Stimulated activated CD8-positive, alpha-beta memory T cell treated with anti-CD3 and anti-CD28 coated beads, Interleukin-4, amount 100 ng/mL, for 4 hours (primary cell): ENCODE data around the gene PRKCB.
"Not testable (repeated sequence)": the region's sequence is repeated elsewhere in the genome, so short reads cannot be mapped to it uniquely, and the experiment has no call there.

Source experiments
- DNase-seq, 2 donors: peaks; one replicate each; pipeline ENCODE4 v3.0.0-alpha.2; 2020; ENCODE audit warnings: low read depth in 2 of 2, low spot score in 1 of 2

PRKCB gene

DNA sequence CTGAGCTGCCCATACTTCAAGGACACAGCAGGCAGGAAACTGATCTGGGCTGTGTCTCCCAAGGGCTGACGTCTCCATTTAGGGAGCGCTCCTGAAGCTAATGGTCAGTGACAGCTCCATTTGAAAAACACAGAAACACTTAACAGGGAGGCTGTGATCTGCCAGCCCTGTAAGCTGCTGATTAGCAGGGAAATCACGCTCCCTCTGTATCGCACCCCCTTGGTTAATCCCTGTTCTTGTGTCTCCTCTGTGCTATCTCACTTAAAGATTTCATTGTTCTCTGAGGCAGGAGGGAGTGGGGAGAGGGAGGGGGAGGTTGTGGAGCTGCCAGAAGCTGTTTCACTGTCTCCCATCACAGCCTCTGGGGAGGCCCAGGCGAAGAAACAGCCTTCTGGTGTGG is 372.9 kb downstream of the PRKCB start:
- no peak for DNase-seq

DNA sequence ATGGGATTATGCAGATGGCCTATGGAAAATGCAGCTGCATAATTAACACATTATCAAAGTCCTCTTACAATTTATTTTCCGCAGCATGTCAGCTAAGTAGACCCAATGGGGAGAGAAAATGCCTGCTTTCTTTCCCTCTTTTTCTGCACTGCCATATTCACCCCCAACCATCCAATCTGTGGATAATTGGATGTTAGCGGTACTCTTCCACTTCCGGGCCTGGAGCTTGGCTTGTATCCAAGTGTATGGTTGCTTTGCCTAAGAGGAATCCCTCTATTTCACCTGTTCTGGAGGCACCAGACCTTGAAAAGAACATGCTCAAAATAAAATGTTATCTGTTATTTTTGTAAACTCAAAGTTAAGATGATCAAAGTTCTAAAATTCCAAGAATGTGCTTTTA is 379.2 kb downstream of the PRKCB start:
- DNase-seq: no peak

DNA sequence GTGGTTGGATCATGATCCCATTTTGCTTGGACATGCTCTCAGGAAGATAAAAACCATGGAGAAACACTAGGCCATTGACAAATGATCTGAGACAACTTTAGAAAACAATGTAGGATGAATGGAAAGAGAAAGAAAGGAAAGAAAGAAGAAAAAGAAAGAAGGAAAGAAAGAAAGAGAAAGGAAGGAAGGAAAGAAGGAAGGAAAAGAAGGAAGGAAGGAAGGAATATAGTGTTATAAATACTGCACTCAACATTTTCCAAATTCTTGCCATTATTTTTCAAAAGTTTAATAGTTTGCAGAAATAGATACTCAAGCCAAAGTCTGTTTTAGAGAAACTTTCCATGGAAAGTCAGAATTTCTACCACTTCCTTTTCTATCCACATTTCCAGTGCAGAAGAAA is 381.2 kb downstream of the PRKCB start:
- DNase-seq: no peak

DNA sequence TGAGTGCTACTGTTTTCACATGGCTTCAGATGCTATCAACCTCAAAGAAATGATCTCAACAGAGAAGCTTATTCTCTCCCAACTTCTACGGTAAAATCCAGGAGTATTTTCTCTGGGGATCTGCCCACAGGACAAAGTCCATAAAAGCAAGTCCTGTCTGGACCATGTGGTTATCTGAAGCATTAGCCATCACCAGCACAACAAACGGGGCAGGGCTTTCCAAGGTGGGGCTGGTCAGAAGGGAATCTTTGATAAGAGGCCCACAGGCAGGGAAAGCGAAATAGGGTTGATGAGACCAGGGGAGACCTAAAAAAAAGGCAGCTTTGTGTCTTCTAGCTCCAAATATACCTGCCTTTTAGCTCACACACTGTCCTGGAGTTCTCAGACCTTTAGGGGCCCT is 381.7 kb downstream of the PRKCB start:
- no peak for DNase-seq

DNA sequence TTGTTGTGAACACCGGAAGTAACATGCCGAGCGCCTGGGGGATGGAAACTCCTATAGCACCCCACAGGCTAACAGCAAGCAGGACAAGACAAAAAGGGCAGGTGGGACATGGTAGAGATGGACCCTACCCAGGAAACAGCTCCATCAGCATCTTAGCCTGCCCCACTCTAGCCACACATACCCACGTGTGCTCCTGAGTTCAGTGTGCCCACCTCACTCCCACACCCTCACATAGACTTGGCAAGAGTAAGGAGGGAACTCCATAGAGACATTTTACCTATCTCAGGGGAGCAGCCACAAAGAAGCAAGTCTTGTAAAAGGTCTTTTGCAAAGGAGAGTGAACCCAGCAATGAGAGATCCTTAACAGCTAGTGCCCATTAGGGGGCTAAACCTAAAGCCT is 382.5 kb downstream of the PRKCB start:
- DNase-seq: no peak

DNA sequence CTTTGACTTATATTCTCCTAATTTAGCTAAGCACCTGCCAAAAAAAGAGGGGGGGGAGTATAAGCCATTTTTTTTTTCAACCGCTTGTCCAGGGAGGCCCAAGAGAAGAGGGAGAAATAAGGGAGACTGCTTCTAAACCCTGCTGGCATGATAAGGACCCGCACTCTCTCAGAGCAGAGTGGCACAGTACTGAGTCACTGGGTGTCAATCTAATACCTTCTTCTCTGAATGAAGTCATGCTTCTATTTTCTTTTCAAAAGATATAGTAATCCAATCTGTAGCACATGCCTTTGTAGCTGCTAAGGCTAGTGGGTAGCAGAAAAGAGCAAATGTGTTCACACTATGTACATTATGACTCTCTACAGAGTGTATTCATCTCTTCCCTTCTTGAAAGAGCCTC is 385.4 kb downstream of the PRKCB start:
- DNase-seq: no peak

DNA sequence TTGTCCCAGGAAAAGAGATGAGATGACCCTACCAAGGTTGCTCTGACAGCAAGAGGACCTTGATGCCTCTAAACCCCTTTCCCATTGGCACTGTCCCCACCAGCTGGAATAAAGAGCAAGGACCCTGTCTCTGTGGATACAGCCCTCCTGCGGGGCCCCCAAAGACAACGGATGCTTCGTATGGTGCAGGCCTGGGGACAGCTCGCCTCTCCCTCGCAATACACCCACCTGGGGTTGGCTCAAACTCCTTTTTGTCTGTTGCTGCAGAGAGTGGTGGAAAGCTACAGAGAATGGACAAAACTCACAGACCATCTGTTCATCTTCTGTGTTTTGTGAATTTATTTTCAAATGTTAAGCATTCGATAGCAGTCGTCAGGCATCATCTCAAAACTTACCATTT is 392.7 kb downstream of the PRKCB start:
- DNase-seq: no peak

DNA sequence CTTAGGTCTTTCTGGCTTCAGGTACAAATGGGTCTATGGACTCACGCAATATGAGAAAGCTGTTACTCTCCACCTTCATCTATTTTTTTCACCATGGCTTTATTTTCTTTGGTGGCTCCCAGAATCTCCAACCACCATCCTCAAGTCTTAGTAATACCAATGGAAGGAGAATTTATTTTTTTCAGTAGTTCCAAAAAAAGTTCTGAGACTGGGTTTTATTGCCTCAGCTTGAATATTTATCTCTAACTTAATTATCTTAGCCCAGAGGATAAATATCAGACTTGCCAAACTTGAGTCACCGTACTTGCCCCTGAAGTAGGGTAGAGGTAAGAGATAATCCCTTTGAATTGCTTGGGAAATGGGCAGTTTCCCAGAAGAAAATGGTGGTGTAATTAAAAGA is 397.2 kb downstream of the PRKCB start:
- DNase-seq: no peak

DNA sequence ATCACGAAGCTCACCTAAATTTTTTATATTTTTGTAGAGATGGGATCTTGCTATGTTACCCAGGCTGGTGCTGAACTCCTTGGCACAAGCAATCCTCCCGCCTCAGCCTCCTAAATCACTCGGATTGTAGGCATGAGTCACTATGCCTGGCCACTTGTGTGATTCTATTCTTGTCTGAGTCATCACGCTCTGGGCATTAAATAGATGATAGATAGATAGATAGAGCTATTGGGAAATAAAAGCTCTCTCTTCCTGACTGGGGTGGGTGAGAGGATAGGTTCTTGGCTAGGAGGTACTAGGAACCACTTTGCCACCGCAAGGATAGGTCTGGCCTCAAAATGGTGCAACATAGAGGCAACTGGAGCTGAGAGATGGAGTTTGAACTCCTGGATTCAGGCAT is 399.0 kb downstream of the PRKCB start:
- DNase-seq: no peak

DNA sequence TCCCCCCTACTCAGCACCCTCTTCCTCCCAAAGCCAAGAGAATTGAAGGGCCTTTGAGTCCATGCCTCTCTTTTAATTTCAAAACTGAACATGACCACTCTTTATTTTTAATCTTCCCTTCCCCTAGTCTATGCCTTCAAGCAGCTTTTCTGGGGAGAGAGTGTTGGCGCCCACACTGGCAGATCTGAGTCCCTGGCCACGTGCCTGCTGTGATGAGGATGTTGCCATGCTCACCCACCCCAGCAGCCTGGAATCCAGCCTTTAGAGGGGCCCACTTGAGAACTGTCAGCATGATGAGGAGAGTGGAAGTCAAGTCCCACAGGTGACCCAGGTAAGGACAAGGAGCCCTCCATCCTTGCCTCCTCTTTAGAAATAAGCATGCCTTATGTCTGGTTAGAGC is 400.0 kb downstream of the PRKCB start:
- DNase-seq: no peak

DNA sequence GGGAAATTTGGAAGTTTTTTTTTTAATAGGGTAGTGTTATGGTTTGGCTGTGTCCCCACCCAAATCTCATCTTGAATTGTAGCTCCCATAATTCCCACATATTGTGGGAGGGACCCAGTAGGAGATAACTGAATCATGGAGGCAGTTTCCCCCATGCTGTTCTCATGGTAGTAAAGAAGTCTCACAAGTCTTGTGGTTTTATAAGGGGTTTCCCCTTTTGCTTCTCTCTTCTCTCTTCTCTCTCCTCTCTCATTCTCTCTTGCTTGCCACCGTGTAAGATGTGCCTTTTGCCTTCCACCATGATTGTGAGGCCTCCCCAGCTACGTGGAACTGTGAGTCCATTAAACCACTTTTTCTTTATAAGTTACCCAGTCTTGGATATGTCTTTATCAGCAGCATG is 403.1 kb downstream of the PRKCB start:
- not testable (repeated sequence) for DNase-seq

DNA sequence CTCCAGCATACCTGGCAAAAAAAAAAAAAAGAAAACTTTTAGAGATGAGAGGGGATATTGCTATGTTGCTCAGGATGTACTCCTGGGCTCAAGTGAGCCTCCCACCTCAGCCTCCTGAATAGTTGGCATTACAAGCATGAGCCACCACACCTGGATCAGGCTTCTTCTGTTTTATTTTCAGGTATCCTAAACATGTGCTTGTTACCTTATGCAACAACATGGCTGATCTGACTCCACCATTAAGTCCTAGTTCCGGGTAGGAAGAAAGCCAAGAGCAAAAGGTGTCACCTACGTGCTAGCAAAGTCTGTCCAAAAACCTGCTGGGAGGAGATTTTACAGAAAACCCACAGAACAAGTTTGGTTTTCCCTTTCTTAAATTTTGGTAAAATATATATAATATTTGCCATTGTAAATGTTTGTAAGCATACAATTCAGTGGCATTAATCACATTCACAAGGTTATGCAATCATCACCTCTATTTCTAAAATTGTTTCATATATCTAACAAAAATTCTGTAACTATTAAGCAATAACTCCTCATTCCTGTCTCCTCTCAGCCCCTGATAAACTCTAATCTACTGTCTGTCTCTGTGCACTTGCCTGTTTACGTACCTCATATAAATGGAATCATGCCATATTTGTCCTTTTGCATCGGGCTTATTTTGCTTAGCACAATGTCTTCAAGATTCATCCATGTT is 411.3 kb downstream of the PRKCB start:
- DNase-seq: no peak

DNA sequence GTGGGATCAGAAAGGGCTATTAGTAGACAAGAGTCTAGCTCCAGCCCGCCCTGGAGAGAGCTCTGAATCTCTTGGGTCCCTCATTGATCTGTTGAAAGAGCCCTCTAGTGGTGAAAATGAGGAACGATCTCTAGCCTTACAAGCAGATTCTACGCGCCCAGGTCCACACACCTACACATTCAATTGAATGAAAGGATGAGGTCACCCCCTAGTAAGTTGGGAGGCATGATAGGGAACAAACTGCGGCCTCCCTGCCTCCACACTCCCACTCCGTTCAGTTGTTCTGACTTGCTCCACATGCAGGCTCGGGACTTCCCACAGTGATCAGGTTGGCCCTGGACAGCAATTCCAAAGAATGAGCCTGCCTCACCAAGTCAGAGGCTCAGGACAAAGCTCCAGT is 417.4 kb downstream of the PRKCB start:
- DNase-seq: no peak

DNA sequence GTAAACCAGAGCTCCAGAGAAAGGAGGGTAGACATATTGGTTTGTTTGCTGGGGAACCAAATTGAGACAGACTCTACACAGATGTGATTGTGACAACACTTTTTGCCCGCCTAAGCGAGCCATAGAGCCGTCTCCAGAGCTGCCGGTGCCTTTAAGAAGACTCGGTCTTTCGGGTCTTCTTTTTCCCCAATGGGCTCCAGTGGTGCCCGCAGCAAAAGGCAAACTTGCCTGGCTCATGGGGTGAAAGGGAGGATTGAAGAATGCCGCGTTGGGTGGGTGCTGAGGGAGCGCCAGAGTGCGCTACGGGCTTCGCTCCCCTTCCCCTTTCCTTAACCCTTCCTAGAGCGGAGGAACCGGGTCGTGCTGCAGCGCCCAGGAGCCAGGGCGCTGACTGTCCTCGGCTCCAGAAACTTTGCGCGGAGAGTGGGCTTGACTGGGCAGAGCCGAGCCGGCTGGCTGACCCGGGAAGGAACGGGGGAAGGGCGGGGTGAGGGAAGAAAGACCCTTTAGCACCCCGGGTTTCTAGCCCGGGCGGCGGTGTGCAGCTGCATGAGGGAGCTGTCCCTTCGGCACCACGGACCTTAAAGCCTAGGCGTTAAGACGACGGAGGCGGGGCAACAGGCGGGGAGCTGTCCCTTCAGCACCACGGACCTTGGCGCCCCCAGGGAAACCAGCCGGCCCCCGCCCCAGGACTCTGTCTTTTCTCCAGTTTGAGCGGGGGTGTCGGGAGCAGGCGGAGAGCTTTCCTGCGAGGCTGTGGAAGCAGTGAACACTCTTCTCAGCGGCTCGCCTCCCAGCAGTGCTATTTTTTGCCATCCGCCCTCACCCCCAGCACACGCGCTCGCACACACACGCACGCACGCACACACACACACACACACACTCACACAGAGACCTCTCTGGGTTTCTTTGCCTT is 419.9 kb downstream of the PRKCB start, which contains the start of gene CACNG3:
CACNG3 (plus strand) TSS at position 880 of the 916 bp plus-strand sequence. CDS start 420 bp downstream, outside the sequence.
- DNase-seq: peak in 1 of 2 donors; percentile 2

DNA sequence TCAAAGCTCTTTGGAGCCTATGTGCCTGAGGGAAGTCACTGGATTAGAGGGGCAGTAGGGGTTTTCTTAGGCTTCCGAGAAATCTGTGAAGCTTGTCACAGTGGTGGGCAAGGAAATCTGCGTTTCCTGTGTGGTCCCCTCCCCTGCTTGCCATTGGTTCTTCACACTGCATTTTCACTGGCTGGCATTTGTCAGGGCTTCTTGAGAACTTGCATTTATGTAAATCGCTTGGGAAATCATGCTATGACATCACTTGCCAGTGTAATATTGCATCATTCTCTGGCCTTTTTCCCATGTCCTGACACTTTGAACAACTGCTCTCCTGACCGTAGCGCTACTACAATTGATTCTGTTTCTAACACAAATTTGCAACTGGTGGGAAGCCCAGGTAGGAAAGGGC is 422.2 kb downstream of the PRKCB start:
- DNase-seq: no peak

DNA sequence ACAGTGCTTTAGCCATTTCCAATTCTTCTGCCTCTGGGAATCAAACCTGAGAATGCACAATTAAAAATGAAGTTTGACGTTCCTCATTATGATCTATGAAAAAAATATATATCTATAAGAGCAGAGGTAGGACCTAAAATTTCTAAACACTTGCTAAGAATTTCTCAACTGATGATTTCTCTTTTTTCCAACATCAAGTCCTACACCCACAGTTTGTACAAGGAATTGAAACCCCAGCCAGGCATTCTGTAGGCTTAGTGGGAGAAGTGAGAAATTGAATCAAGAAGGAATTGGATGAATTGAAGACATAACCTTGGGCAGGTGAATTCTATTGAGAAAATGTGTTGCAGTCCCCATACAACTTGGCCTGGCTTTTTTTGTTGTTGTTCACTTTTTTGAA is 423.0 kb downstream of the PRKCB start:
- no peak for DNase-seq

DNA sequence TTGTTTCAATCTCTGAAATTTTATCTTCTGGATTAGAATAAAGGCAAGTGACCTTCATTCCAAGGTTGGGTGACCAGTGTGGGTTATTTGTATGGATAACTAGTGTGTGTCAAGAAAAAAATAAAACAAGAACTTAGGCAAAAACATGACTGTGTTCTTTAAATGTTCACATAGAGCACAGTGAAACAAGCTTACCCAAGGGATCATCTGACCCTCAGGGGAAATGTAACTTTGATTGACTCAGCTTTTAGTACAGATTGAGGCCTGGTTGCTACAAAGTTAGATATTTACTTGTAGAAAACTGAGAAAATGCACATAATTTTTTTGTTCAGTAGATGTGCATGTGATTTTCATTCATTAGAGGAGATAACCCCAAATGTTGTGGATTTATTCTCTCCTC is 427.0 kb downstream of the PRKCB start:
- no peak for DNase-seq
